Esophagus squamous epithelium (tissue), 4 donors: ENCODE measurements around the gene ARPC1B.
"Not testable (repeated sequence)": the region's sequence is repeated elsewhere in the genome, so short reads cannot be mapped to it uniquely, and the experiment has no call there.

Experiments used
- POLR2A ChIP-seq, 4 donors: fragments of 450-650 bp; IDR thresholded peaks; one replicate each; pipeline ENCODE4 v1.6.1; 2017; ENCODE audit warnings: antibody characterized with exemption in 4 of 4, mild to moderate bottlenecking in 4 of 4, moderate library complexity in 3 of 4
- TF ChIP-seq, protein P1 (sequence below), 6 experiments: fragments of 450-650 bp in 4 of 6; fragments of 200-600 bp in 2 of 6; sonication (generic) in 2 of 6; IDR thresholded peaks; one replicate each; pipeline ENCODE4 v1.5.1; 2016 to 2019; ENCODE audit warnings: antibody characterized with exemption in 6 of 6, mild to moderate bottlenecking in 4 of 6, moderate library complexity in 4 of 6

DNA sequence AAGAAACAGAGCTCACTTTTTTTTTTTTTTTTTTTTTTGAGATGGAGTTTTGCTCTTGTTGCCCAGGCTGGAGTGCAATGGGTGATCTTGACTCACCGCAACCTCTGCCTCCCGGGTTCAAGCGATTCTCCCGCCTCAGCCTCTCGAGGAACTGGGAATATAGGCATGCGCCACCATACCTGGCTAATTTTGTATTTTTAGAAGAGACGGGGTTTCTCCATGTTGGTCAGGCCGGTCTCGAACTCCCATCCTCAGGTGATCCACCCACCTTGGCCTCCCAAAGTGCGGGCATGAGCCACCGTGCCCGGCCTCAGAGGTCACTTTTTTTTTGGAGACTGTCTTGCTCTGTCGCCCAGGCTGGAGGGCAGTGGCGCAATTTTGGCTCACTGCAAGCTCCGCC is 16.0 kb upstream of the ARPC1B start:
- TF ChIP-seq POLR2A (IDR thresholded peaks at IDR 0.05) = not testable (repeated sequence)
- TF ChIP-seq, protein P1, sequence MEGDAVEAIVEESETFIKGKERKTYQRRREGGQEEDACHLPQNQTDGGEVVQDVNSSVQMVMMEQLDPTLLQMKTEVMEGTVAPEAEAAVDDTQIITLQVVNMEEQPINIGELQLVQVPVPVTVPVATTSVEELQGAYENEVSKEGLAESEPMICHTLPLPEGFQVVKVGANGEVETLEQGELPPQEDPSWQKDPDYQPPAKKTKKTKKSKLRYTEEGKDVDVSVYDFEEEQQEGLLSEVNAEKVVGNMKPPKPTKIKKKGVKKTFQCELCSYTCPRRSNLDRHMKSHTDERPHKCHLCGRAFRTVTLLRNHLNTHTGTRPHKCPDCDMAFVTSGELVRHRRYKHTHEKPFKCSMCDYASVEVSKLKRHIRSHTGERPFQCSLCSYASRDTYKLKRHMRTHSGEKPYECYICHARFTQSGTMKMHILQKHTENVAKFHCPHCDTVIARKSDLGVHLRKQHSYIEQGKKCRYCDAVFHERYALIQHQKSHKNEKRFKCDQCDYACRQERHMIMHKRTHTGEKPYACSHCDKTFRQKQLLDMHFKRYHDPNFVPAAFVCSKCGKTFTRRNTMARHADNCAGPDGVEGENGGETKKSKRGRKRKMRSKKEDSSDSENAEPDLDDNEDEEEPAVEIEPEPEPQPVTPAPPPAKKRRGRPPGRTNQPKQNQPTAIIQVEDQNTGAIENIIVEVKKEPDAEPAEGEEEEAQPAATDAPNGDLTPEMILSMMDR (IDR thresholded peaks at IDR 0.05) = not testable (repeated sequence)
